NCI-H187 treated with DMSO at 0.1 percent for 48 hours (cell line): ENCODE data around the gene ABCC8.
A peak's percentile ranks its signal among the peaks of the same experiment; 100 is the strongest.

Source experiments
- DNase-seq: peaks from one replicate; lab custom pipeline; 2025; lab: John Stamatoyannopoulos, UW

The ABCC8 gene

GRCh38 chr11:17469998-17470397 lies 6.6 kb downstream of the ABCC8 start:
- no peak for DNase-seq

GRCh38 chr11:17468122-17468521 lies 8.5 kb downstream of the ABCC8 start:
- DNase-seq, result no peak

- DNase-seq, result no peak
Observed at GRCh38 chr11:17463546-17464174, 13.0 kb downstream of the ABCC8 start.

- DNase-seq, result no peak
Observed at GRCh38 chr11:17462940-17463339, 13.7 kb downstream of the ABCC8 start.

GRCh38 chr11:17460406-17460805 lies 16.2 kb downstream of the ABCC8 start:
- DNase-seq, result no peak

GRCh38 chr11:17459236-17459896 lies 17.3 kb downstream of the ABCC8 start:
- DNase-seq, result no peak

- no peak for DNase-seq
Observed at GRCh38 chr11:17458268-17458667, 18.4 kb downstream of the ABCC8 start.

GRCh38 chr11:17457396-17458173 lies 19.1 kb downstream of the ABCC8 start:
- DNase-seq, result no peak

- DNase-seq, result no peak
Observed at GRCh38 chr11:17452668-17453067, 24.0 kb downstream of the ABCC8 start.

- DNase-seq, result no peak
Observed at GRCh38 chr11:17449158-17449557, 27.5 kb downstream of the ABCC8 start.

GRCh38 chr11:17446482-17446881 lies 30.2 kb downstream of the ABCC8 start:
- no peak for DNase-seq

- no peak for DNase-seq
Observed at GRCh38 chr11:17445240-17445795, 31.3 kb downstream of the ABCC8 start.

- DNase-seq, result no peak
Observed at GRCh38 chr11:17443926-17444690, 32.5 kb downstream of the ABCC8 start.

GRCh38 chr11:17443423-17443822 lies 33.2 kb downstream of the ABCC8 start:
- no peak for DNase-seq

- DNase-seq, result no peak
Observed at GRCh38 chr11:17443000-17443399, 33.6 kb downstream of the ABCC8 start.

GRCh38 chr11:17439316-17439782 lies 37.3 kb downstream of the ABCC8 start:
- peak; percentile 97 for DNase-seq

- DNase-seq, result no peak
Observed at GRCh38 chr11:17437366-17437765, 39.3 kb downstream of the ABCC8 start.

GRCh38 chr11:17434108-17434507 lies 42.5 kb downstream of the ABCC8 start:
- no peak for DNase-seq

GRCh38 chr11:17432002-17432401 lies 44.6 kb downstream of the ABCC8 start:
- DNase-seq, result no peak

- no peak for DNase-seq
Observed at GRCh38 chr11:17431139-17431538, 45.5 kb downstream of the ABCC8 start.

GRCh38 chr11:17430616-17431015 lies 46.0 kb downstream of the ABCC8 start:
- no peak for DNase-seq

GRCh38 chr11:17428925-17429324 lies 47.7 kb downstream of the ABCC8 start:
- DNase-seq, result no peak
